ENCODE measurements around the gene RASSF7. TPM values are rescaled to one million over a fixed set of nuclear protein-coding genes. Genes with fewer than 3 reads are reported as not detected.

Gene RASSF7
- total and polyA plus RNA-seq, 8 donors = 17.6 to 253 (median 29.5) TPM

DNA sequence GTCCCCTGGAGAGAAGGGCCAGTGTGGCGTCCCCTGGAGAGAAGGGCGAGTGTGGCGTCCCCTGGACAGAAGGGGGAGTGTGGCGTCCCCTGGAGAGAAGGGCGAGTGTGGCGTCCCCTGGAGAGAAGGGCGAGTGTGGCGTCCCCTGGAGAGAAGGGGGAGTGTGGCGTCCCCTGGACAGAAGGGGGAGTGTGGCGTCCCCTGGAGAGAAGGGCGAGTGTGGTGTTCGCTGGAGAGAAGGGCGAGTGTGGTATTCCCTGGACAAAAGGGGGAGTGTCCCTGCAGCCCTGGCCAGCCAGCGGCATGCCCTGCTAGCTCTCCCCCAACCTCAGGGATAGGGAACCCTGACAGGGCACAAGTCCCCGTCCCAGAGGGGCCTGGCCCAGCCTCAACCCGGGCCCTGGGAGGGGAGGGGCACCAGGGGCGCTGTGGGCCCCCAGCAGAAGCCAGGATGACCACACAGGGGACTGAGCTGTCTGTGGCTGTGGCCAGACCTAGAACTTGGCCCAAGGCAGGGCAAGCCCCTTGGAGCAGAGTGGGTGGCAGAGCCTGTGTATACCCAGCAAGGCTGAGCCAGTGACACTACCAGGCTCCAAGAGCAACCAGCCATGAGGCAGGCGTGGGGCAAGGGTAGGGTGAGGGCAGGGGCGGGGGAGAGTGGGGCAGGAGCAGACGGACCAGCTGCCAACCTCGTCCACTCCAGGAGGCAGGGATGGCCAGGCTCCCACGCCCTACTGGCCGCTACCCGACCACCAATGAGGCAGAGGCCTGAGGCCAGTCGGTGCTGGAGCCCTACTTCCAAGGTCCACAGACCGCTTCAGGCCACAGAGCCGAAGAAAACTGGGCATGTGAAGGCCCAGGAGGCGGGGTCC lies 29.6 kb upstream of the RASSF7 start:
- intact Hi-C loops (cut with DNase I) = no loop called here
- DNase-seq = peak in 2 of 6 donors; percentile 53 to 75
- H3K27me3 ChIP-seq = no peaks in the 10 kb centered on the region
- peaks cover 0 to 4% (median 3%) of the 10 kb centered on the region in 3 donors for H3K4me1 ChIP-seq
- WGBS, 2 donors = 90 to 91% methylated on average over 24 to 28 of the region's 28 CpGs
- H3K27ac ChIP-seq = no peak overlapping the region
- TF ChIP-seq, protein P1, sequence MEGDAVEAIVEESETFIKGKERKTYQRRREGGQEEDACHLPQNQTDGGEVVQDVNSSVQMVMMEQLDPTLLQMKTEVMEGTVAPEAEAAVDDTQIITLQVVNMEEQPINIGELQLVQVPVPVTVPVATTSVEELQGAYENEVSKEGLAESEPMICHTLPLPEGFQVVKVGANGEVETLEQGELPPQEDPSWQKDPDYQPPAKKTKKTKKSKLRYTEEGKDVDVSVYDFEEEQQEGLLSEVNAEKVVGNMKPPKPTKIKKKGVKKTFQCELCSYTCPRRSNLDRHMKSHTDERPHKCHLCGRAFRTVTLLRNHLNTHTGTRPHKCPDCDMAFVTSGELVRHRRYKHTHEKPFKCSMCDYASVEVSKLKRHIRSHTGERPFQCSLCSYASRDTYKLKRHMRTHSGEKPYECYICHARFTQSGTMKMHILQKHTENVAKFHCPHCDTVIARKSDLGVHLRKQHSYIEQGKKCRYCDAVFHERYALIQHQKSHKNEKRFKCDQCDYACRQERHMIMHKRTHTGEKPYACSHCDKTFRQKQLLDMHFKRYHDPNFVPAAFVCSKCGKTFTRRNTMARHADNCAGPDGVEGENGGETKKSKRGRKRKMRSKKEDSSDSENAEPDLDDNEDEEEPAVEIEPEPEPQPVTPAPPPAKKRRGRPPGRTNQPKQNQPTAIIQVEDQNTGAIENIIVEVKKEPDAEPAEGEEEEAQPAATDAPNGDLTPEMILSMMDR (IDR thresholded peaks at IDR 0.05) = no peak
- no peak for ATAC-seq
- H3K4me3 ChIP-seq = no peak overlapping the region
- H3K9me3 ChIP-seq = no peaks in the 10 kb centered on the region
- FAIRE-seq = no peak
- H3K36me3 ChIP-seq = peaks cover 0 to 12% (median 8%) of the 10 kb centered on the region in 3 donors

DNA sequence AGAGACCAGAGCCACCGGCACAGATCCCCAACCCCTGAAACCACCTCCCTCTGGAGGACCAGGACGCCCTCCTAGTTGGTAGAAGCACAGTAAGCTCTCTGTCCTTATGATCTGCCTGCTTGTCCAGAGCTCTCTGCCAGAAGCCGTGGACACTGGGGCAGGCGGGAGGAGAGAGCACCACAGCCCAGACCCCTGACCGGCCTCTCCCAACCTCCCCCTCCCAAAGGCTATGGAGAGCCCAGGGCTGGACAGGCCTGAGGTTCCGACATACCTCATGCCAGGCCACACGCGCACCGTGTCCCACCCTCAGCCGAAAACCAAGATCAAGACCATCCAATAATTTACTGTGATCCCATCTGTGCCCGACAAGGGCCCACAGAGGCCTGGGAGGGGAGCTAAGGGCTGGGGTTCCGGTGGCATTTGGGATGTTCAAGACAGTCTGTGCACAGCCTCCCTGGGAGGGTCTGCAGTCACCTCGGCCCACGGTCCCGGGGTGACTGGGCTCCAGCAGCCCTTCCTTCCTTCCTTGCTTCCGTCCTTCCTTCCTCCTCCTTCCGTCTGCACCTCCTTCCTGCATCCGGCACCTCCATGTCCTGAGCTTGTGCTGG lies 28.7 kb upstream of the RASSF7 start:
- ATAC-seq = no peak
- Histone ChIP-seq H3K27me3 (no peaks in the 10 kb centered on the region), H3K9me3 (no peaks in the 10 kb centered on the region), H3K4me3 (no peak overlapping the region), H3K4me1 (peaks cover 4 to 9% (median 5%) of the 10 kb centered on the region in 3 donors), H3K36me3 (peaks cover 0 to 12% (median 8%) of the 10 kb centered on the region in 3 donors), H3K27ac (no peak overlapping the region)
- FAIRE-seq = no peak
- WGBS, 2 donors = 89 to 91% methylated on average over 17 to 18 of the region's 18 CpGs
- DNase-seq = peak in 1 of 6 donors; percentile 59
- TF ChIP-seq, protein P1 (IDR thresholded peaks at IDR 0.05) = no peak
- intact Hi-C loops (cut with DNase I) = no loop called here

DNA sequence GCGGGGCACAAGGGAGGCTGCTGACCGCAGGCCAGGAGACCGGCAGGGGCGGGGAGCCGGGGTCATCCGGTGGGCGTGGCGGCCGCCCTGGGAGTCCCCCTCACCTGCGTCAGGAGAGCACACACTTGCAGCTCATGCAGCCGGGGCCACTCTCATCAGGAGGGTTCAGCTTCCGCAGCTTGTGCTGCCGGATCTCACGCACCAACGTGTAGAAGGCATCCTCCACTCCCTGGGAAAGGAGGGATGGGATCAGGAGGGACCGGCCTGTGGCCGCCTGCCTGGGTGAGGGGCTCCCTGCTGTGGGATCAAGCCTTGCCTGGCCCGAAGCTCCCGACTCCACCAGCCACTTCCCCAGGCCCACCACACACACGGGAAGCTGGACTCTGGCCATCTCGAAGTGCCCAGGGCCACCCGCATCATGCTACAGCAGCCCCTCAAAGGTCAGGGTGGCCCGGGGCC lies 28.2 kb upstream of the RASSF7 start:
- Histone ChIP-seq H3K36me3 (peaks cover 0 to 12% (median 8%) of the 10 kb centered on the region in 3 donors), H3K4me1 (peaks cover 6 to 12% (median 6%) of the 10 kb centered on the region in 3 donors), H3K27ac (no peak overlapping the region), H3K4me3 (no peak overlapping the region), H3K27me3 (no peaks in the 10 kb centered on the region), H3K9me3 (no peaks in the 10 kb centered on the region)
- peak in 1 of 6 donors; percentile 78 for DNase-seq
- 89 to 94% methylated on average over 21 to 23 of the region's 23 CpGs for WGBS, 2 donors
- no peak for ATAC-seq
- FAIRE-seq = no peak
- TF ChIP-seq, protein P1 (IDR thresholded peaks at IDR 0.05) = no peak
- intact Hi-C loops (cut with DNase I) = no loop called here

DNA sequence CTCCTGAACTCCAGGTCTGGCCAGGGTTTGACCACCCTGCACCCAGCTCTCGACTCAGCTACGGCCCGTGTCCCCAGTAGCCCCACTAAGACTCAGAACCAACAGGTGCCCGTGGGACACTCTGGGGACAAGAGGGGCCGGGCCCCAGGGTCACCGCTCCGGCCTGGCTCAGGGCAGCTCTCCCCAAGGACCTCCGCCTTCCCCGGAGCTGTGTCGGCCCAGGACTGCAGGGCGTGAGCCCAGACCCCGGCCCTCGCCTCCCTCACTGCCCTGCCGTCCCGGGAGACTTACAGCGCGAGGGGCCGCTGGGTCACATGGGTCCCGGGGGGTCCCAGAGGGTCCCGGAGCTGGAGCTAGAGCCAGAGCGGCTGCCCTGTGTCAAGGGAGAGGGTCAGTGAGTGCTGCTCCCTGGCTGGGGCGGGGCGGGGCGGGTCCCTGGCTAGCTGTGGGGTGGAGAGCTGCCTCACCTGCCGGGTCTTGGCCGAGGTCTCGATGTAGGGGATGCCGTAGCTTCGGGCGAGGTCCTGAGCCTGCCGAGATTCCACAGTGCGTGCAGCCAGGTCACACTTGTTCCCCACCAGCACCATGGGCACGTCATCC lies 27.7 kb upstream of the RASSF7 start:
- no peak for FAIRE-seq
- Histone ChIP-seq H3K9me3 (no peaks in the 10 kb centered on the region), H3K27me3 (no peaks in the 10 kb centered on the region), H3K4me1 (peaks cover 6 to 15% (median 9%) of the 10 kb centered on the region in 3 donors), H3K4me3 (no peak overlapping the region), H3K27ac (no peak overlapping the region), H3K36me3 (peaks cover 0 to 12% (median 8%) of the 10 kb centered on the region in 3 donors)
- TF ChIP-seq, protein P1 (IDR thresholded peaks at IDR 0.05) = no peak
- WGBS, 2 donors = 92% methylated on average over 28 to 33 of the region's 33 CpGs
- peak in 4 of 6 donors; percentile 27 to 80 (median 56) for DNase-seq
- no peak for ATAC-seq
- intact Hi-C loops (cut with DNase I) = no loop called here
